ENCODE results near the gene ESPN. TPM values are rescaled to one million over a fixed set of nuclear protein-coding genes. Genes with fewer than 3 reads are reported as not detected.
A peak's percentile ranks its signal among the peaks of the same experiment; 100 is the strongest.

ESPN gene
- total RNA-seq, 1 donor from 2014 or later = 0.77 TPM

DNA sequence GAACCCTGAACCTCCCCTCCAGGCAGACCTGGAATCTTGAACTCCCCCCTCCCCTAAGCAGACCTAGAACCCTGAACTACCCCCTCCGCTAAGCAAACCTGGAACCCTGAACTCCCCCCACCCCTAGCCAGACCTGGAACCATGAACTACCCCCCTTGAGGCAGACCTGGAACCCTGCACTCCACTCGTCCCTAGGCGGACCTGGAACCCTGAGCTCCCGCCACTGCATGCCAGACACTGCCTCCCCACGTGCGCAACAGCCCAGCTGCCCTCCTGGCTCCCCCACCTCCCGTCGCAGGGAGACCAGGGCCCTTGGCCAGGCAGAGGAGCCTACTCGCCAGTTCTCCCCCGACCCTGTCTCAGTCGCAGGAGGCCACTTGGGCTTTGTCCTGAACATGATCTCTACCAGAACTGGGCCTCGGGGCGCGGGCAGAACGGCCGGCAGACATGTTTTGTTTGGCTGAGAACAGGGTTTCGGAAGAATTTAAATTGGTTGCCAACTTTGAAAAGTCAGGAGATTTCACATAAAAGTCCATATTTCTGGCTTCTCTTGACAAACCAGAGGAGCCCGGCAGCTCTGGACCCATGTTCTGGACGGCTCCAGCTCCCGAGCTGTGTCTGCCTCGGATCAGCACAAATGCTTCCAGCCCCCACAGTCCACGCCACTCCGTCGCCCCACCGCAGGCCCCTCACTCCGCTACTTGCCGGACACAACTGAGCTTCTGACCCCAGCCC is 76.1 kb downstream of the ESPN start:
- DNase-seq (no peak), ATAC-seq (no peak)
- intact Hi-C loops (cut with micrococcal nuclease) = no loop called here

DNA sequence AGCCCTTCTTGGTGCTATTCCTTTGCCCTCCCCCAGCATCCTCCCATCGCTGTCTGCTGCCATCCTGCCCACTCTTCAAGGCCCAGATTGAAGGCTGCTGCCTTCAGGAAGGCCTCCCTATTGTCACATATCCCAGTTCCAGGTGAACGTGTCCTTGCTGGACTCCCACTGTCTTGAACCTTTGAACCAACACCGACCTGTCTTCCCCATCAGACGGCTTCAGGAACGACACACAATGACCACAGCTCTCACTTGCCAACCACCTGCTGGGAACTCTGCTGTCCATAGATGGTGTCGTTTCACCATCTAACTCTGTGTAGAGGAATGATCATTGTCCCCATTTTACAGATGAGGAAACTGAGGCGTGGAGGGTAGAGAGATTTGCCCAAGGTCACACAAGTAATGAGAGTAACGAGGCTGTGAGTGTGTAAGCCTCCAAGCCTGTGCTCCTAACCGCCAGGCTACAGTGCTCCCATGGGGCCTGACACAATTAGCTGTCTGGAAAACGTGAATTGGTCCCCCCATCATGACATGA is 76.8 kb downstream of the ESPN start:
- ATAC-seq (no peak), DNase-seq (no peak)
- intact Hi-C loops (cut with micrococcal nuclease) = no loop called here

- ATAC-seq = peak; percentile 79
- DNase-seq = peak; percentile 92
- intact Hi-C loops (cut with micrococcal nuclease) = no loop called here
Observed at GRCh38 chr1:6502000-6502891, 77.7 kb downstream of the ESPN start.

- ATAC-seq = no peak
- intact Hi-C loops (cut with micrococcal nuclease) = no loop called here
Observed at GRCh38 chr1:6503884-6504602, 79.5 kb downstream of the ESPN start.

GRCh38 chr1:6504887-6505286 is 80.3 kb downstream of the ESPN start:
- intact Hi-C loops (cut with micrococcal nuclease) = no loop called here
- ATAC-seq = no peak

More at GRCh38 chr1:6503884-6504602, 79.5 kb downstream of the ESPN start:
- DNase-seq = no peak

GRCh38 chr1:6505367-6506209 is 81.0 kb downstream of the ESPN start:
- intact Hi-C loops (cut with micrococcal nuclease) = no loop called here
- ATAC-seq (no peak), DNase-seq (no peak)

More at GRCh38 chr1:6504887-6505286, 80.3 kb downstream of the ESPN start:
- DNase-seq = no peak

GRCh38 chr1:6506210-6507036 is 81.8 kb downstream of the ESPN start:
- intact Hi-C loops (cut with micrococcal nuclease) = no loop called here
- no peak for ATAC-seq
- DNase-seq = no peak

DNA sequence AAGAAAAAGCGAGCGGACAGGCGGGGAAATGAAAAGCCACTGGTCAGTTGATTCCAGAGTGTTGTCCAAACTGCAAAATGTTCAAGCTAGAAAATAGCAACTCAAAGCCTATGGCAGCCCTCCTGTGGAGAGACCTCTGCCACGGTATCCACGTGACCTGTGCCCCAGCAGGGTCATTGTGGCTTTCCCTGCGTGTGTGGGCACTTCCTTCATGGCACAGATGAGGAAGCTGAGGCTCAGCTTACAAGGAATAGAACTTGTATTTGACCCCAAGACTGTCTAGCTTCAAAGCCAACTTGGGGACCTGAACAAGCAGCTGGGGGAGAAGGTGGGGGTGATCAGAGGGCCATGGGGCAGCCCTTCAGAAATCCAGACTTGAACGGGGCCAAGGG is 82.5 kb downstream of the ESPN start:
- intact Hi-C loops (cut with micrococcal nuclease) = no loop called here
- DNase-seq (no peak), ATAC-seq (no peak)

DNA sequence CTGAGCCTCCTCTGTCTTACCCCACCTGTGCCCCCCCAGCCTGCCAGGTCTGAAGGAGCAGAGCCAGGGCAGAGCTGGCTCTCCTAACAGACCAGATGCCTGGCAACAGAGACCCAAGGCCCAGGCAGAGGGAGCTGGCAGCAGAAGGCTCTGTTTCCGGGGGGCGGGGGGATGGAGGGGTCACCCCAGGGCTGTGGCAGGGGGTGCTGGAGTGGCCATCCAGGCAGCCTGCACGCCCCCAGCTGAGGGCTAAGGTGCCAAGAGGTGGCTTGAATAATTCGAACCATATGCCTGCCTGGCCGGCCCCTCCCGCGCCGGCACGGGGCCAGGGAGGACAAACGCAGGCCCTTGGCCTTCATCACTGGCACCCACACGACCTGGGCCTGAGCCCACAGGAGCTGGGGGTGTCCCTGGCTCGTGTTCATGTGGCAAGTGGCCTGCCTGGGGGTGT is 82.9 kb downstream of the ESPN start:
- DNase-seq (no peak), ATAC-seq (no peak)

GRCh38 chr1:6508154-6508815 is 83.7 kb downstream of the ESPN start:
- no peak for ATAC-seq
- intact Hi-C loops (cut with micrococcal nuclease) = no loop called here

More for the DNA sequence above, 82.9 kb downstream of the ESPN start:
- intact Hi-C loops (cut with micrococcal nuclease) = no loop called here

DNA sequence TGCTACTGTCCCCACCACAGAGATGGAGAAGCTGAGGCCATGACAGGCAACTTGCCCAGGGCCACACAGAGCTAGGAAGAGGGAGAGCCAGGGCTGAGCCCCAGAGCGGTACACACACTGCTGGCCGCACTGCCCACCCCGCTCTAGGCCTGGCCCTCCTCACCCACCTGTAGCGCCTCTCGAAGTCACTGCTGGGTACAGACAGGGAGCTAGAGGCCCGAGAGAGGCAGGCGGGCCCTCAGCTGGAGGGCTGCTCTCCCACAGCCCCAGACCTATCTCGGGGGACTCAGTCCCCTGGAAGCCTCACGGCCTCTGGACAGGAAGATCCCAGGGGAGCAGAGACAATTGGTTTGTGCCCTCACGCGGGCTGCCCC is 84.2 kb downstream of the ESPN start:
- no peak for DNase-seq
- intact Hi-C loops (cut with micrococcal nuclease) = no loop called here
- no peak for ATAC-seq

More at GRCh38 chr1:6508154-6508815, 83.7 kb downstream of the ESPN start:
- no peak for DNase-seq

DNA sequence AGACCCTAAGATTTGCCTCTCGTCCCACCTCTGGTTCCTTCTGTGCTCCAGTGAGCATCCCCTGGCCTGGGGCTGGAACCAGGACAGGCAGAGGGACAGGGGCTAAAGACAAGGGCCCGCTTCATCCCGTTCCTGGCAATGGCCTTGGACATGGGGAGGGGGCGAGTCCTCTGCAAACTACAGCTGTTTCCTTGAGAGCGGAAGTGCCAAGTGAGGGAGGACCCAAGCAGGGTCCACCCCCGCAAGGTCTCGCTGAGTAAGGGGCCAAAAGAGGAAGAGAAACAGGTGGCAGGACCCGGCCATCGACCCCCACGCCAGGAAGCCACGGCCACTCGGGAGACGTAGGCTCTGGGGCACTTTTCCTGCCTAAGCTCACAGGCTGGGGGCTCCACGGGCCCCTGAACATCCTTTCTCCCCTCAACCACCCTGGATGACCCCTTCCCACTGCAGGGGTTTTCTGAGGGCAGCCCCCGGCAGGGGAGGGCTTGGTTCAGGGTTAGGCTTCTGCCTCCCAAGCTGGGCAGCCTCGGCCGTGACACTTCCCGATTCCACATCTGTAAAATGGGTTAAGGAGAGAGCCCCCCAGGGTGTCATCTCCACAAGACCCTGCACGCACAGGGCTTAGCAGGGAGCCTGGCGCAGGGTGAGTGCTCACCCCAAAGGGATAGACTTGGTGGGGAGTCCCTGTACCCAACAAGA is 84.8 kb downstream of the ESPN start:
- peak; percentile 38 for ATAC-seq
- DNase-seq = no peak
- intact Hi-C loops (cut with micrococcal nuclease) = no loop called here

GRCh38 chr1:6509919-6510291 is 85.3 kb downstream of the ESPN start:
- ATAC-seq = peak; percentile 74
- DNase-seq = no peak
- intact Hi-C loops (cut with micrococcal nuclease) = no loop called here

GRCh38 chr1:6510493-6510892 is 85.9 kb downstream of the ESPN start:
- DNase-seq = no peak
- no peak for ATAC-seq
- intact Hi-C loops (cut with micrococcal nuclease) = no loop called here

Data from left ventricle myocardium superior (tissue), 1 donor.